MV-4-11 (cell line): ENCODE results near the gene PSME2.

Experiments
- DNase-seq: peaks from one replicate; lab custom pipeline; 2025; lab: John Stamatoyannopoulos, UW

Gene PSME2

DNA sequence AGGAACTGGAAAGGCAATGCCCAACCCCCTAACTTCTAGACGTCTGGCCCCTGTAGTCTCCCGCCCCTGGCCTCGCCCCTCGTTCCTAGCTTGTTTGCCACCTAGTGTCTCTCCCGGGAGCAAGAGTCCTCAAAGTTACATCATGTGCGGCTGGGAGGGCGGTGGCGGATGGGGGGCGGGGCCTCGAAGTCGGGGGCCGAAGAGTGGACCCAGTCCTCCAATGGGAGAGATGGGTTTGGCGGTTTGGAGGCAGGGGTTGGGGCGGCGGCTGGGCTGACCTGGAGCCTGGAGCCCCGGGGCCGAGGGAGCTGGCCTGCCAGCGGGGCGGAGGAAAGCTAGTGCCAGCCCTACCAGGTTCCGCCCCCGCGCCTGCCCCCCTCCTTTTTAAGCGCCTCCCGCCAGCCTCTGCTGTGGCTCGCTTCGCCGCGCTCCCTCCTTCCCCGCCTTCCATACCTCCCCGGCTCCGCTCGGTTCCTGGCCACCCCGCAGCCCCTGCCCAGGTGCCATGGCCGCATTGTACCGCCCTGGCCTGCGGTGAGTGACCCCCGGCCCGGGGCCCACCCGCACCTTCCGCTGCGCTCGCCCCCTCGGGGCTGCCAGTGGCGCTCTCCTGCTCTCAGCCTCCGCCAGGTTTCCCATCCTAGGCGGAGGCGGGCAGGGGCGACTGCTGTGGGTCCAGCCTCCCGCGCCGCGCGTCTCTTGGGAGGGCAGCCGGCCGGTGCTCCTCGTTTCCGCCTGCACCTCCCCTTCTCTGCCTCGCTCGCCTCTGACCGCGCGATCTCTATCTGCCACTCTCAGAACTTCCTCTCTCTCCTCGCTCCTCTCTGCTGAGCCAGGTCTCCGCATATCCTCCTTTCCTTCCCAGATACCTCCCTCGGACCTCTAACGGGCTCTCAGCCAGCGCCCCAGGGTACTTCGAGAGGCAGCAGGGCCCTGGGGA lies 52.2 kb downstream of the PSME2 start, which contains the start of gene PCK2:
Gene PCK2, plus strand, starts transcription at position 411 of the 940 bp plus-strand sequence. Its CDS starts 95 bp downstream, at position 506.
- peak; percentile 91 for DNase-seq
